IMR-90 (cell line): ENCODE results near the gene CLASP1. TPM values are rescaled to one million over a fixed set of nuclear protein-coding genes. Genes with fewer than 3 reads are reported as not detected.

Experiments used
- ATAC-seq: fragments of 200-7000 bp; cut with Tn5 transposase; 2 replicates; pipeline ENCODE4 v1.9.1; 2020; ENCODE audit warnings: low read depth, mild to moderate bottlenecking, moderate library complexity
- BruUV-seq: library from RNA; stranded (reverse); fragments of 400-500 nt; replicated peaks from 2 replicates; lab custom pipeline; 2021; lab: Mats Ljungman, UMichigan
- CTCF ChIA-PET: fragments of 300-600 bp; formaldehyde crosslinking; extraction: SDS; loops from one replicate; lab custom pipeline; 2021; ENCODE audit warnings: antibody characterized with exemption; lab: Yijun Ruan, JAX
- POLR2A ChIA-PET: fragments of 300-600 bp; sonication (Branson Sonifier 250); formaldehyde crosslinking; loops from one replicate; lab custom pipeline; 2022; ENCODE audit warnings: antibody characterized with exemption; ENCODE audit not compliant: unreplicated experiment; lab: Charles Lee
- DNase-seq: peaks from one replicate; pipeline ENCODE4 v3.0.0; 2013
- H2AFZ ChIP-seq: replicated peaks from 2 replicates; pipeline ENCODE3; 2013; ENCODE audit warnings: low read length, mild to moderate bottlenecking; ENCODE audit not compliant: poor library complexity
- H2AK5ac ChIP-seq: 2 replicates; pipeline ENCODE4 v1.6.1; 2013; ENCODE audit warnings: low read depth, low read length, inconsistent platforms
- H2AK9ac ChIP-seq: replicated peaks from 2 replicates; pipeline ENCODE3; 2013; ENCODE audit warnings: mild to moderate bottlenecking, low read depth, low read length, moderate library complexity; ENCODE audit not compliant: poor library complexity
- H2BK120ac ChIP-seq: 2 replicates; pipeline ENCODE4 v1.6.1; 2013; ENCODE audit warnings: low read depth, low read length, inconsistent platforms
- H2BK15ac ChIP-seq: 3 replicates; pipeline ENCODE4 v1.6.1; 2013; ENCODE audit warnings: low read depth, low read length, inconsistent platforms
- H2BK20ac ChIP-seq: 2 replicates; pipeline ENCODE4 v1.6.1; 2013; ENCODE audit warnings: low read depth, mild to moderate bottlenecking, inconsistent platforms, low read length, moderate library complexity
- H2BK5ac ChIP-seq: 2 replicates; pipeline ENCODE4 v1.6.1; 2013; ENCODE audit warnings: mild to moderate bottlenecking, low read depth, low read length, inconsistent platforms; ENCODE audit not compliant: poor library complexity, severe bottlenecking
- H3K14ac ChIP-seq: replicated peaks from 2 replicates; pipeline ENCODE4 v1.6.1; 2013; ENCODE audit warnings: low read depth, low read length, inconsistent platforms
- H3K18ac ChIP-seq: 2 replicates; pipeline ENCODE4 v1.6.1; 2013; ENCODE audit warnings: low read depth, low read length, control low read depth
- H3K23ac ChIP-seq: 2 replicates; pipeline ENCODE4 v1.6.1; 2013; ENCODE audit warnings: low read depth, low read length, inconsistent platforms
- H3K27ac ChIP-seq: 2 replicates; pipeline ENCODE4 v1.5.1; 2013; ENCODE audit warnings: mild to moderate bottlenecking, control low read depth, low read length; ENCODE audit not compliant: insufficient read depth
- H3K27me3 ChIP-seq: 2 replicates; pipeline ENCODE4 v1.6.1; 2013; ENCODE audit warnings: low read length; ENCODE audit not compliant: control insufficient read depth, insufficient read depth
- H3K36me3 ChIP-seq: 2 replicates; pipeline ENCODE4 v1.6.1; 2013; ENCODE audit warnings: low read length, mixed read lengths; ENCODE audit not compliant: control insufficient read depth, insufficient read depth
- H3K4ac ChIP-seq: 2 replicates; pipeline ENCODE4 v1.6.1; 2013; ENCODE audit warnings: low read depth, low read length, inconsistent platforms
- H3K4me1 ChIP-seq: 2 replicates; pipeline ENCODE4 v1.6.1; 2013; ENCODE audit warnings: low read length, mixed read lengths; ENCODE audit not compliant: control insufficient read depth, insufficient read depth
- H3K4me2 ChIP-seq: 2 replicates; pipeline ENCODE4 v1.6.1; 2013; ENCODE audit warnings: low read depth, mild to moderate bottlenecking, control low read depth, low read length, moderate library complexity
- H3K4me3 ChIP-seq: 2 replicates; pipeline ENCODE4 v1.5.1; 2013; ENCODE audit warnings: low read depth, mild to moderate bottlenecking, control low read depth, low read length, moderate library complexity; ENCODE audit not compliant: insufficient read depth
- H3K56ac ChIP-seq: 2 replicates; pipeline ENCODE4 v1.6.1; 2013; ENCODE audit warnings: low read length, inconsistent platforms; ENCODE audit not compliant: insufficient read depth; ENCODE audit errors: extremely low read depth
- H3K79me1 ChIP-seq, 2 experiments: 2 replicates each; pipeline ENCODE4 v1.6.1; 2013; ENCODE audit warnings: low read length in 2 of 2, inconsistent platforms in 1 of 2, low read depth in 1 of 2
- H3K9ac ChIP-seq: 2 replicates; pipeline ENCODE4 v1.6.1; 2013; ENCODE audit warnings: low read depth, low read length, control low read depth
- H3K9me1 ChIP-seq: 2 replicates; pipeline ENCODE4 v1.6.1; 2013; ENCODE audit warnings: low read length, inconsistent platforms; ENCODE audit not compliant: insufficient read depth
- H3K9me3 ChIP-seq: 2 replicates; pipeline ENCODE4 v1.6.1; 2013; ENCODE audit warnings: low read length; ENCODE audit not compliant: control insufficient read depth, insufficient read depth
- H4K20me1 ChIP-seq: 2 replicates; pipeline ENCODE4 v1.6.1; 2013; ENCODE audit warnings: low read length, inconsistent platforms; ENCODE audit not compliant: insufficient read depth
- H4K5ac ChIP-seq: 2 replicates; pipeline ENCODE4 v1.6.1; 2013; ENCODE audit warnings: mild to moderate bottlenecking, low read depth, low read length, control low read depth
- H4K8ac ChIP-seq, 2 experiments: 2 replicates each; pipeline ENCODE4 v1.6.1; 2013; ENCODE audit warnings: low read depth in 2 of 2, low read length in 2 of 2, control low read depth in 1 of 2, inconsistent platforms in 1 of 2
- H4K91ac ChIP-seq: 2 replicates; pipeline ENCODE4 v1.6.1; 2013; ENCODE audit warnings: low read depth, low read length, inconsistent platforms; ENCODE audit not compliant: insufficient read depth
- CEBPB ChIP-seq: IDR thresholded peaks from 2 replicates; pipeline ENCODE4 v1.6.1; 2012; ENCODE audit warnings: low read depth, low read length, improper control_type of control experiment
- CHD1 ChIP-seq: IDR thresholded peaks from 2 replicates; pipeline ENCODE4 v1.6.1; 2012; ENCODE audit warnings: low read depth, low read length, improper control_type of control experiment
- FOS ChIP-seq: fragments of 150-350 bp; IDR thresholded peaks from 2 replicates; pipeline ENCODE4 v1.6.1; 2016; ENCODE audit warnings: low read depth, low read length
- MAFK ChIP-seq: IDR thresholded peaks from 2 replicates; pipeline ENCODE4 v1.6.1; 2012; ENCODE audit warnings: low read depth, low read length, improper control_type of control experiment
- MAZ ChIP-seq: IDR thresholded peaks from 2 replicates; pipeline ENCODE4 v1.6.1; 2012; ENCODE audit warnings: low read depth, mild to moderate bottlenecking, low read length, improper control_type of control experiment, moderate library complexity, borderline replicate concordance
- MXI1 ChIP-seq: IDR thresholded peaks from 2 replicates; pipeline ENCODE4 v1.6.1; 2012; ENCODE audit warnings: low read depth, mild to moderate bottlenecking, low read length, moderate library complexity, borderline replicate concordance
- POLR2A ChIP-seq: IDR thresholded peaks from 2 replicates; pipeline ENCODE4 v1.6.1; 2012; ENCODE audit warnings: mild to moderate bottlenecking, low read depth, low read length
- RCOR1 ChIP-seq: IDR thresholded peaks from 2 replicates; pipeline ENCODE4 v1.6.1; 2012; ENCODE audit warnings: mild to moderate bottlenecking, low read length, improper control_type of control experiment; ENCODE audit not compliant: insufficient replicate concordance
- RFX5 ChIP-seq: IDR thresholded peaks from 2 replicates; pipeline ENCODE4 v1.8.0; 2012; ENCODE audit warnings: low read depth, mild to moderate bottlenecking, low read length, moderate library complexity
- WGBS, 2 experiments: methylation state at CpG; one replicate each; pipeline versions ENCODE4 v1.1.5 to v1.1.7; 2013; ENCODE audit warnings: missing lambda C conversion rate in 2 of 2; ENCODE audit not compliant: insufficient read length in 1 of 2; ENCODE audit errors: extremely low coverage in 2 of 2; 5-methylcytosine and 5-hydroxymethylcytosine counted together
- dilution Hi-C: fragments of 300-500 bp; cut with HindIII; formaldehyde crosslinking; loops from one replicate; pipeline ENCODE4 v1.14.3; 2018; ENCODE audit warnings: low sequenced_read_pairs; ENCODE audit not compliant: unreplicated experiment
- in situ Hi-C: fragments of 300-500 bp; cut with MboI; formaldehyde crosslinking; loops from 3 replicates; pipeline ENCODE4 v1.14.3; 2019; ENCODE audit warnings: low sequenced_read_pairs, inconsistent platforms, mixed read lengths
- intact Hi-C: fragments of 100-400 bp; cut with micrococcal nuclease; formaldehyde crosslinking; loops from 2 replicates; pipeline ENCODE4 v1.10.0; 2022
- polyA plus RNA-seq, 3 experiments: library from polyadenylated mRNA; depleted of rRNA; stranded (reverse); fragments of >200 nt; gene quantifications; 2 replicates each; pipeline ENCODE4 v1.2.3, GENCODE V29; 2012; ENCODE audit warnings: low replicate concordance in 1 of 3
- total RNA-seq: library from RNA; depleted of rRNA; stranded (reverse); fragments of >200 nt; gene quantifications from 2 replicates; pipeline ENCODE4 v1.2.3, GENCODE V29; 2012

Gene CLASP1
- total and polyA plus RNA-seq, 2 of the 4 experiments (the other 2 are of a cell fraction) = 12.3 to 33.7 TPM

GRCh38 chr2:121346859-121347258 lies 302.4 kb downstream of the CLASP1 start:
- no peak overlapping the region for H2AFZ ChIP-seq
- no peak overlapping the region for H3K18ac ChIP-seq
- no peak overlapping the region for H3K27ac ChIP-seq
- no peak overlapping the region for H3K14ac ChIP-seq
- H2BK15ac ChIP-seq = no peak overlapping the region
- H3K36me3 ChIP-seq = peaks cover 64% of the 10 kb centered on the region
- DNase-seq = no peak
- in situ Hi-C loops = no loop called here
- no peak overlapping the region for H2BK120ac ChIP-seq
- no peak overlapping the region for H3K9ac ChIP-seq
- no peaks in the 10 kb centered on the region for H3K9me3 ChIP-seq
- no peak overlapping the region for H3K4me2 ChIP-seq
- ATAC-seq = no peak
- no peak overlapping the region for H3K23ac ChIP-seq
- peaks cover 9% of the 10 kb centered on the region; the same call in 1 of the 2 replicates for H3K9me1 ChIP-seq
- dilution Hi-C loops = no loop called here
- no peaks in the 10 kb centered on the region for H4K20me1 ChIP-seq
- no peak overlapping the region for H2AK9ac ChIP-seq
- TF ChIP-seq MAZ = no peak
- TF ChIP-seq MXI1 = no peak
- TF ChIP-seq RFX5 = no peak
- TF ChIP-seq MAFK = no peak
- TF ChIP-seq CHD1 = no peak
- TF ChIP-seq CEBPB = no peak
- no peak for TF ChIP-seq POLR2A
- no peak for TF ChIP-seq FOS
- TF ChIP-seq RCOR1 = no peak
- no peaks in the 10 kb centered on the region for H3K4me1 ChIP-seq
- no peak overlapping the region for H2BK5ac ChIP-seq
- BruUV-seq = no TSS peak
- H3K79me1 ChIP-seq = peaks cover 0 to 6% of the 10 kb centered on the region in 2 experiments; a peak in 1 of 4 replicates
- no peak overlapping the region for H4K91ac ChIP-seq
- no peak overlapping the region for H3K4ac ChIP-seq
- WGBS, 2 experiments = 96% methylated on average over 4 of the region's 8 CpGs; no CpG with 5 or more reads in 1 of the 2 experiments
- no peaks in the 10 kb centered on the region for H3K27me3 ChIP-seq
- intact Hi-C loops = no loop called here
- no peak overlapping the region for H2AK5ac ChIP-seq
- ChIA-PET POLR2A (no interaction called here), CTCF (no interaction called here)
- no peak overlapping the region for H3K56ac ChIP-seq
- no peak overlapping the region for H4K5ac ChIP-seq
- no peak overlapping the region for H4K8ac ChIP-seq
- no peak overlapping the region for H2BK20ac ChIP-seq
- no peak overlapping the region for H3K4me3 ChIP-seq
